Neural cell (in vitro differentiated cells): Measurements from ENCODE around the gene LIME1. TPM values are rescaled to one million over a fixed set of nuclear protein-coding genes. Genes with fewer than 3 reads are reported as not detected.

Experiments used
- H2AFZ ChIP-seq: fragments of 200-600, 300-800 bp; sonication (generic), shearing (Covaris generic); 2 replicates; pipeline ENCODE4 v1.6.0; 2014; ENCODE audit warnings: low read depth, mild to moderate bottlenecking, antibody characterized with exemption, low read length, moderate library complexity
- H3F3A ChIP-seq: fragments of 200-600 bp; shearing (Covaris generic); 2 replicates; pipeline ENCODE4 v1.6.1; 2016; ENCODE audit warnings: mild to moderate bottlenecking, moderate library complexity, mixed read lengths, antibody characterized with exemption, low read length; ENCODE audit not compliant: insufficient read depth, poor library complexity, severe bottlenecking
- H3K27ac ChIP-seq: fragments of 200-600, 300-800 bp; sonication (generic), shearing (Covaris generic); 2 replicates; pipeline ENCODE4 v1.5.1; 2014; ENCODE audit warnings: mild to moderate bottlenecking, low read length, moderate library complexity
- H3K27me3 ChIP-seq: fragments of 300-800, 200-600 bp; sonication (generic), shearing (Covaris generic); 2 replicates; pipeline ENCODE4 v1.6.0; 2014; ENCODE audit warnings: mild to moderate bottlenecking, low read depth, low read length, moderate library complexity; ENCODE audit not compliant: insufficient read depth
- H3K36me3 ChIP-seq: fragments of 300-800, 200-600 bp; sonication (generic), shearing (Covaris generic); 2 replicates; pipeline ENCODE4 v1.5.1; 2014; ENCODE audit warnings: mild to moderate bottlenecking, antibody characterized with exemption, low read length, moderate library complexity; ENCODE audit not compliant: insufficient read depth
- H3K4me2 ChIP-seq: fragments of 300-800, 200-600 bp; sonication (generic), shearing (Covaris generic); 2 replicates; pipeline ENCODE4 v1.6.0; 2014; ENCODE audit warnings: mild to moderate bottlenecking, low read length
- H3K4me3 ChIP-seq: fragments of 300-800, 200-600 bp; sonication (generic), shearing (Covaris generic); 2 replicates; pipeline ENCODE4 v1.5.1; 2014; ENCODE audit warnings: mild to moderate bottlenecking, low read length, moderate library complexity
- H3K79me2 ChIP-seq: fragments of 200-600 bp; shearing (Covaris generic); replicated peaks from 2 replicates; pipeline ENCODE4 v1.6.0; 2014; ENCODE audit warnings: mild to moderate bottlenecking, low read length, moderate library complexity; ENCODE audit not compliant: insufficient read depth
- H3K9ac ChIP-seq: fragments of 300-800, 200-600 bp; sonication (generic), shearing (Covaris generic); 2 replicates; pipeline ENCODE4 v1.6.1; 2016; ENCODE audit warnings: mild to moderate bottlenecking, low read length, mixed read lengths
- H3K9me2 ChIP-seq: fragments of 200-600 bp; shearing (Covaris generic); 2 replicates; pipeline ENCODE4 v1.6.1; 2016; ENCODE audit warnings: mild to moderate bottlenecking, low read length, mixed read lengths; ENCODE audit not compliant: insufficient read depth
- H3K9me3 ChIP-seq: fragments of 200-600, 300-800 bp; sonication (generic), shearing (Covaris generic); 2 replicates; pipeline ENCODE4 v1.6.1; 2016; ENCODE audit warnings: mild to moderate bottlenecking, mixed run types, low read length, moderate library complexity, mixed read lengths
- H4K20me1 ChIP-seq: fragments of 200-600 bp; shearing (Covaris generic); 2 replicates; pipeline ENCODE4 v1.6.1; 2016; ENCODE audit warnings: mild to moderate bottlenecking, mixed run types; ENCODE audit not compliant: insufficient read depth
- EP300 ChIP-seq: fragments of 450-650 bp; conservative IDR thresholded peaks from 2 replicates; pipeline ENCODE4 v1.6.1; 2014; ENCODE audit warnings: antibody characterized with exemption, mild to moderate bottlenecking, moderate library complexity; ENCODE audit not compliant: poor library complexity, severe bottlenecking
- EZH2 ChIP-seq: fragments of 200-600, 300-800 bp; shearing (Covaris generic), sonication (generic); IDR thresholded peaks from 2 replicates; pipeline ENCODE4 v1.6.1; 2014; ENCODE audit warnings: antibody characterized with exemption, low read length, borderline replicate concordance, mild to moderate bottlenecking; ENCODE audit not compliant: insufficient read depth, poor library complexity, severe bottlenecking
- MXI1 ChIP-seq: fragments of 450-650 bp; conservative IDR thresholded peaks from 2 replicates; pipeline ENCODE4 v1.6.1; 2014; ENCODE audit warnings: antibody characterized with exemption, mild to moderate bottlenecking; ENCODE audit not compliant: poor library complexity, severe bottlenecking
- POLR2AphosphoS5 ChIP-seq: IDR thresholded peaks from 2 replicates; pipeline ENCODE4 v1.6.1; 2012
- RAD21 ChIP-seq: fragments of 450-650 bp; conservative IDR thresholded peaks from 2 replicates; pipeline ENCODE4 v1.6.1; 2014; ENCODE audit warnings: antibody characterized with exemption, mild to moderate bottlenecking, moderate library complexity
- SMC3 ChIP-seq: fragments of 450-650 bp; conservative IDR thresholded peaks from 2 replicates; pipeline ENCODE4 v1.6.1; 2014; ENCODE audit warnings: antibody characterized with exemption, mild to moderate bottlenecking, moderate library complexity; ENCODE audit not compliant: poor library complexity
- TAF1 ChIP-seq: IDR thresholded peaks from 2 replicates; pipeline ENCODE4 v1.6.1; 2012; ENCODE audit warnings: low read depth
- polyA plus RNA-seq: library from polyadenylated mRNA; depleted of rRNA; stranded (reverse); fragments of >200 nt; gene quantifications from 2 replicates; pipeline ENCODE4 v1.2.3, GENCODE V29; 2014
- small RNA-seq, 3 experiments: library from RNA; depleted of rRNA; stranded (forward); fragments of <200 nt; gene quantifications; one replicate each; pipeline ENCODE3, GENCODE V24; 2012
- TF ChIP-seq, protein P1 (sequence below): IDR thresholded peaks from 2 replicates; pipeline ENCODE4 v1.6.1; 2012; ENCODE audit warnings: borderline replicate concordance
- TF ChIP-seq, protein P2 (sequence below): fragments of 450-650 bp; IDR thresholded peaks from 2 replicates; pipeline ENCODE4 v1.5.1; 2014; ENCODE audit warnings: antibody characterized with exemption, mild to moderate bottlenecking, moderate library complexity; ENCODE audit not compliant: poor library complexity, severe bottlenecking

The LIME1 gene
- polyA plus RNA-seq, 1 donor from 2014 or later: 65.2 TPM

DNA sequence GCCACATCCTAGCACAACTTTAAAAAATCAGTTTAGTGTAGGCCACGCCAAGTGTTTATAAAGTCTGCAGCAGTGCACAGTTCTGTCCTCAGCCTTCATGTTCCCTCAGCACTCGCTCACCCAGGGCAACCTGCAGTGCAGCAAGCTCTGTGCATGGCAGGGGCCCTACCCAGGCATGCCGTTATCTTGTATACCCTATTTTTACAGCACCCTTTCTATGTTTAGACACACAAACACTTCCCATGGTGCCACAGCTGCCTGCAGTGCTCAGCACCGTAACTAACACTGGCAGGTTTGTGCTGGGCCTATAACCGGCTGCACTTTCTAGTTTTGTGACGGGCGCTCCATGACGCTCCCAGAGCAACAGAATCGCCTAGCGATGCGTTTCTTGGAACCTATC, 50.8 kb downstream of the LIME1 start:
- Histone ChIP-seq H2AFZ (no peak overlapping the region), H3K9ac (no peak overlapping the region), H3F3A (peaks cover 3% of the 10 kb centered on the region), H3K9me3 (no peaks in the 10 kb centered on the region), H3K36me3 (no peaks in the 10 kb centered on the region), H4K20me1 (no peaks in the 10 kb centered on the region), H3K27ac (no peak overlapping the region), H3K4me2 (no peak overlapping the region), H3K27me3 (no peaks in the 10 kb centered on the region), H3K9me2 (no peaks in the 10 kb centered on the region), H3K79me2 (peaks cover 4% of the 10 kb centered on the region), H3K4me3 (no peak overlapping the region)
- TF ChIP-seq, protein P1, sequence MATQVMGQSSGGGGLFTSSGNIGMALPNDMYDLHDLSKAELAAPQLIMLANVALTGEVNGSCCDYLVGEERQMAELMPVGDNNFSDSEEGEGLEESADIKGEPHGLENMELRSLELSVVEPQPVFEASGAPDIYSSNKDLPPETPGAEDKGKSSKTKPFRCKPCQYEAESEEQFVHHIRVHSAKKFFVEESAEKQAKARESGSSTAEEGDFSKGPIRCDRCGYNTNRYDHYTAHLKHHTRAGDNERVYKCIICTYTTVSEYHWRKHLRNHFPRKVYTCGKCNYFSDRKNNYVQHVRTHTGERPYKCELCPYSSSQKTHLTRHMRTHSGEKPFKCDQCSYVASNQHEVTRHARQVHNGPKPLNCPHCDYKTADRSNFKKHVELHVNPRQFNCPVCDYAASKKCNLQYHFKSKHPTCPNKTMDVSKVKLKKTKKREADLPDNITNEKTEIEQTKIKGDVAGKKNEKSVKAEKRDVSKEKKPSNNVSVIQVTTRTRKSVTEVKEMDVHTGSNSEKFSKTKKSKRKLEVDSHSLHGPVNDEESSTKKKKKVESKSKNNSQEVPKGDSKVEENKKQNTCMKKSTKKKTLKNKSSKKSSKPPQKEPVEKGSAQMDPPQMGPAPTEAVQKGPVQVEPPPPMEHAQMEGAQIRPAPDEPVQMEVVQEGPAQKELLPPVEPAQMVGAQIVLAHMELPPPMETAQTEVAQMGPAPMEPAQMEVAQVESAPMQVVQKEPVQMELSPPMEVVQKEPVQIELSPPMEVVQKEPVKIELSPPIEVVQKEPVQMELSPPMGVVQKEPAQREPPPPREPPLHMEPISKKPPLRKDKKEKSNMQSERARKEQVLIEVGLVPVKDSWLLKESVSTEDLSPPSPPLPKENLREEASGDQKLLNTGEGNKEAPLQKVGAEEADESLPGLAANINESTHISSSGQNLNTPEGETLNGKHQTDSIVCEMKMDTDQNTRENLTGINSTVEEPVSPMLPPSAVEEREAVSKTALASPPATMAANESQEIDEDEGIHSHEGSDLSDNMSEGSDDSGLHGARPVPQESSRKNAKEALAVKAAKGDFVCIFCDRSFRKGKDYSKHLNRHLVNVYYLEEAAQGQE: no peak
- TF ChIP-seq EP300: no peak

DNA sequence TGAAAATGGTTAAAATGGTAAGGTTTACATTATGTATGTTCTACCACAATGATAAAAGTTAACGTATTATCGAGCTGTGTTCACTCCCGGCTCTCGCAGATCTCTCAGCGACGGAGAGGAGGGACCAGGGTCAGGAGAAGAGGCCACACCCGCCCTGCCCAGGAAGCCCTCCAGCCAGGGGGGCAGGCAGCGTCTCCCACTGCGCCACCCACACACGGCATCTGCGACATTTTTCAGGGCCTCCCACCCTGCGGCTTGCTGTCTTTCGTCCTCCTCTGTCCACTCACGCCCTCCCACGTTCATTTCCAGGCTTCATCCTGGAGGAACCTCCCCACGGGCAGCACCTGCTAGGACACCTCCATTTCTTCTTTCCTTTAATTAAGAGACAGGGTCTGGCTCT, 51.3 kb downstream of the LIME1 start:
- TF ChIP-seq POLR2AphosphoS5: no peak
- TF ChIP-seq TAF1: no peak
- TF ChIP-seq RAD21: no peak
- no peak for TF ChIP-seq EP300
- TF ChIP-seq, protein P1: no peak
- TF ChIP-seq MXI1: no peak
- TF ChIP-seq, protein P2, sequence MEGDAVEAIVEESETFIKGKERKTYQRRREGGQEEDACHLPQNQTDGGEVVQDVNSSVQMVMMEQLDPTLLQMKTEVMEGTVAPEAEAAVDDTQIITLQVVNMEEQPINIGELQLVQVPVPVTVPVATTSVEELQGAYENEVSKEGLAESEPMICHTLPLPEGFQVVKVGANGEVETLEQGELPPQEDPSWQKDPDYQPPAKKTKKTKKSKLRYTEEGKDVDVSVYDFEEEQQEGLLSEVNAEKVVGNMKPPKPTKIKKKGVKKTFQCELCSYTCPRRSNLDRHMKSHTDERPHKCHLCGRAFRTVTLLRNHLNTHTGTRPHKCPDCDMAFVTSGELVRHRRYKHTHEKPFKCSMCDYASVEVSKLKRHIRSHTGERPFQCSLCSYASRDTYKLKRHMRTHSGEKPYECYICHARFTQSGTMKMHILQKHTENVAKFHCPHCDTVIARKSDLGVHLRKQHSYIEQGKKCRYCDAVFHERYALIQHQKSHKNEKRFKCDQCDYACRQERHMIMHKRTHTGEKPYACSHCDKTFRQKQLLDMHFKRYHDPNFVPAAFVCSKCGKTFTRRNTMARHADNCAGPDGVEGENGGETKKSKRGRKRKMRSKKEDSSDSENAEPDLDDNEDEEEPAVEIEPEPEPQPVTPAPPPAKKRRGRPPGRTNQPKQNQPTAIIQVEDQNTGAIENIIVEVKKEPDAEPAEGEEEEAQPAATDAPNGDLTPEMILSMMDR: no peak
- no peak for TF ChIP-seq EZH2
- no peak for TF ChIP-seq SMC3
- Histone ChIP-seq H4K20me1 (no peaks in the 10 kb centered on the region), H3K9me3 (no peaks in the 10 kb centered on the region), H3F3A (peaks cover 3% of the 10 kb centered on the region), H3K36me3 (no peaks in the 10 kb centered on the region), H3K27ac (no peak overlapping the region), H3K27me3 (no peaks in the 10 kb centered on the region), H3K9ac (no peak overlapping the region), H3K79me2 (peaks cover 4% of the 10 kb centered on the region), H3K4me2 (no peak overlapping the region), H2AFZ (no peak overlapping the region), H3K4me3 (no peak overlapping the region), H3K9me2 (no peaks in the 10 kb centered on the region)

Small RNA genes within 50 kb of the gene (small RNA-seq; reads per million reads assigned to genes)
- gene LIME1 (0 to 0.39 (median 0) reads per million in 3 experiments), gene TNFRSF6B (0 reads per million in 3 experiments)

Other genes with a start within 250 kb of the LIME1 start
- gene EEF1A2, start 237.6 kb upstream of the LIME1 start, polyA plus RNA-seq: 208 and 260 TPM in 2 replicates
- 95.1 and 106 TPM in 2 replicates for gene PPDPF, start 215.9 kb upstream of the LIME1 start, polyA plus RNA-seq
- gene PTK6, start 199.3 kb upstream of the LIME1 start, polyA plus RNA-seq: not detected in 2 replicates
- not detected in 2 replicates for gene SRMS, start 188.9 kb upstream of the LIME1 start, polyA plus RNA-seq
- 1.9 and 5.2 TPM in 2 replicates for gene FNDC11, start 182.5 kb upstream of the LIME1 start, polyA plus RNA-seq
- 0.40 and 1.3 TPM in 2 replicates for gene HELZ2, start 162.4 kb upstream of the LIME1 start, polyA plus RNA-seq
- gene GMEB2, start 109.6 kb upstream of the LIME1 start, polyA plus RNA-seq: 13.7 and 14.1 TPM in 2 replicates
- 268 and 322 TPM in 2 replicates for gene STMN3, start 83.2 kb upstream of the LIME1 start, polyA plus RNA-seq
- gene RTEL1, start 78.4 kb upstream of the LIME1 start, polyA plus RNA-seq: 29.2 and 31.9 TPM in 2 replicates
- 9.4 TPM in 1 of 2 replicates, not detected in the other for gene TNFRSF6B, start 40.0 kb upstream of the LIME1 start, polyA plus RNA-seq
- gene ARFRP1, start 28.7 kb upstream of the LIME1 start, polyA plus RNA-seq: 70.9 and 78.0 TPM in 2 replicates
- gene ZGPAT, start 28.6 kb upstream of the LIME1 start, polyA plus RNA-seq: 60.8 and 67.5 TPM in 2 replicates
- gene SLC2A4RG, start 3.1 kb downstream of the LIME1 start, polyA plus RNA-seq: 52.1 and 61.8 TPM in 2 replicates
- gene ZBTB46, start 94.6 kb downstream of the LIME1 start, polyA plus RNA-seq: 15.0 and 21.0 TPM in 2 replicates
- gene ABHD16B, start 124.8 kb downstream of the LIME1 start, polyA plus RNA-seq: not detected in 2 replicates
- gene TPD52L2, start 128.6 kb downstream of the LIME1 start, polyA plus RNA-seq: 142 TPM in 2 replicates
- 82.8 and 96.7 TPM in 2 replicates for gene DNAJC5, start 158.5 kb downstream of the LIME1 start, polyA plus RNA-seq
- 58.9 and 66.8 TPM in 2 replicates for gene UCKL1, start 219.8 kb downstream of the LIME1 start, polyA plus RNA-seq
- gene ZNF512B, start 233.3 kb downstream of the LIME1 start, polyA plus RNA-seq: 21.6 and 25.7 TPM in 2 replicates
- 23.3 and 28.7 TPM in 2 replicates for gene SAMD10, start 243.0 kb downstream of the LIME1 start, polyA plus RNA-seq
- 91.9 and 94.4 TPM in 2 replicates for gene PRPF6, start 244.5 kb downstream of the LIME1 start, polyA plus RNA-seq